HG03469 (cell line): ENCODE data around the gene USP35.

Experiments
- ATAC-seq: cut with Tn5 transposase; IDR thresholded peaks from one replicate; pipeline ENCODE4 v1.9.1; 2021; ENCODE audit warnings: mild to moderate bottlenecking, moderate library complexity, moderate number of reproducible peaks; ENCODE audit not compliant: unreplicated experiment

The USP35 gene

DNA sequence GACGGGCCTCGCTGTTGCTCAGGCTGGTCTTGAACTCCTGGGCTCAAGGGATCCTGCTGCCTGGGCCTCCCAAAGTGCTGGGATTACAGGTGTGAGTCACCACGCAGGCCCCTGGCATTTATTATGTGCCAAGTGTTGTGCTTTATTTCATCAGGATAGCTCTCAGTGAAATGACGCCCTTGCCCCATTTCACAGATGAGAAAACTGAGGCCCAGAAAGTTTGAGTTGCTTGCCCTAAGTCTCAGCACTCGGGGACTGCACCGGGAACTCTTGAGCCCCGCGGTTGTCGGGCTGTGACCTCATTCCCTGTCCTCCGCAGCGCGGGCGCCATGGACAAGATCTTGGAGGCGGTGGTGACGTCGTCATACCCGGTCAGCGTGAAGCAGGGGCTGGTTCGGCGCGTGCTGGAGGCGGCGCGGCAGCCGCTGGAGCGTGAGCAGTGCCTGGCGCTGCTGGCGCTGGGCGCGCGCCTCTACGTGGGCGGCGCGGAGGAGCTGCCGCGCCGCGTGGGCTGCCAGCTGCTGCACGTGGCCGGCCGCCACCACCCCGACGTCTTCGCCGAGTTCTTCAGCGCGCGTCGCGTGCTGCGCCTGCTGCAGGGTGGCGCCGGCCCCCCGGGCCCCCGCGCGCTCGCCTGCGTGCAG is 7.3 kb downstream of the USP35 start:
- no peak for ATAC-seq

- no peak for ATAC-seq
Observed at GRCh38 chr11:78196661-78197091, 8.0 kb downstream of the USP35 start.

- no peak for ATAC-seq
Observed at GRCh38 chr11:78197816-78198215, 9.1 kb downstream of the USP35 start.

DNA sequence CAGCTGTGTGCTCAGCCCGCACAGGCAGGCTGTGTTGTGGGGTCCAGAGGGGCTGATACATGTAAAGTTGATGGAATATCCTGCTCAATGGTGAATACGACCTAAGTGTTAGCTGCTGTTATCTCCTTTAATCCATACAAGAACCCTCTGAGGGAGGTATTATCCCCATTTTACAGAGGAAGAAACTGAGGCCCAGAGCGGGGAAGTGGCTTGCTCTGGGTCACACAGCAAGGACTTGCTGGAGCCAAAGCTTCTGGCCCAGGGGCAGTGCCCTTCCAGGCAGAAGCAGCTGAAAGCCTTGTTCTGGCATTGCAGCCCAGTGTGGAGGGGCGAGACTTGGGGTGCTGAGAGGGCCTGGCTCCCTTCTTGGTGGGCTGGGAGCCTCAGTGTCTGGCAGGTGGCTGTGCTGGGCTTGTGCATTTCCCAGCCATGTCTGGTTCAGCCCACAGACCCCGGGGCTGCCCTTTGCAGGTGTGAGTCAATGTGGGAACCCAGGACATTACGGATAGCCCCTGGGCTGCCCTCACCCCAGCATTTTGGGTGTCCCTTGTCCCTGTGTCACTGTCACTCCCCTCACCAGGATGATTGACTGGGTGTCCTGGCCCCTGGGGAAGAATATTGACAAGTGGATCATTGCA is 10.4 kb downstream of the USP35 start:
- ATAC-seq = no peak

DNA sequence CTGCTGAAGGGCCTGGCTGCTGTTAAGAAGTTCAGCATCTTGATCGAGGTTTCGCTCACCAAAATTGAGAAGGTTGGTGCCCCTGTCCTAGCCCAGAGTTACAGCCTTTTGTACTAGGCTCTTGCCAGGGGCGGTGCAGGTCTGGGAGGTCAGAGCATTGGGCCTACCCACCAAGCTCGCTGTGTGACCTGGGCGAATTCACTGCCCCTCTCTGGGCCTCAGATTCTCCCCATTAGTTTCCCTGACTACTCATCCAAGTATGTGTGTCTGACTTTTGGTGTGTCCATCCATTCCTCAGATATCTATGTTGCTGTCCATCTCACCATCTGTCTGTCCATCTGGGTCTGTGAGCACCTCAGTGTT is 10.9 kb downstream of the USP35 start:
- no peak for ATAC-seq

GRCh38 chr11:78200061-78200460 is 11.3 kb downstream of the USP35 start:
- ATAC-seq = no peak

GRCh38 chr11:78200553-78200952 is 11.8 kb downstream of the USP35 start:
- no peak for ATAC-seq

- no peak for ATAC-seq
Observed at GRCh38 chr11:78201096-78201818, 12.5 kb downstream of the USP35 start.

- no peak for ATAC-seq
Observed at GRCh38 chr11:78202733-78203167, 14.0 kb downstream of the USP35 start.

DNA sequence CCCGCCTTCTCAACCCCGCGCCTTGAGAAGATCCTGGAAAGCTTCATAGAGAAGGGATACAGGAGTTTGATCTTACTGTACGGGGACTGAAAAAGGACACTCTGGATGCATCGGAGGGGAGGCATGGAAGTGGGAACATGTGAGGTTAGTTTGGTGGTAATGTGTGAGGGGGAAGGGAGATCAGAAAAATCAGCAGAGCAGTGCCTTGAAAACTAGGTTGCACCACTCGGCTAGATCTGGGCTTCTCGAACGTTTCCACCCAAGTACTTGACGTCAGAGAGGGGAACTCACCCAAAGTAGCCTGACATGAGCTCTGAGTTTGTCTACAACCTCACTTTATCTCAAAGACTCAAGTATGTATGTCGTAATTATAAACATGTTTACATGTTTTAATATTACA is 14.5 kb downstream of the USP35 start:
- ATAC-seq = no peak

DNA sequence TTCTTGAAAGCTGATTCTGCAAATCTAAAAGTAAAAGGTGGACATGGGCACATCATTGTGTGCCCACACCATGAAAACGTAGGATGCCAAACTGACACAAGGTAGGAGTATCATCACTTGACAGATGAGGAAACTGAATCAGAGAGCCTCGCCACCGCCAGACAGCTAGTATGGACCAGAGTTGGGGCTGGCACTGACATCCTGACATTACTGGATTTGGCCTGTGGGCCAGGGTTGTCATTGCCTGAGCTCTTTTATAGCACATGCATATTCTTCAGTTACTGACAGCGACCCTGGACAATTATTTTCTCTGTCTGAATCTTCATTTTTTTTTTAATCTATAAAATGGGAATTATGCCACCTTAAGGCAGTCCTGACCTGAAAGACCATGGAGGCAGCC is 16.5 kb downstream of the USP35 start:
- no peak for ATAC-seq

DNA sequence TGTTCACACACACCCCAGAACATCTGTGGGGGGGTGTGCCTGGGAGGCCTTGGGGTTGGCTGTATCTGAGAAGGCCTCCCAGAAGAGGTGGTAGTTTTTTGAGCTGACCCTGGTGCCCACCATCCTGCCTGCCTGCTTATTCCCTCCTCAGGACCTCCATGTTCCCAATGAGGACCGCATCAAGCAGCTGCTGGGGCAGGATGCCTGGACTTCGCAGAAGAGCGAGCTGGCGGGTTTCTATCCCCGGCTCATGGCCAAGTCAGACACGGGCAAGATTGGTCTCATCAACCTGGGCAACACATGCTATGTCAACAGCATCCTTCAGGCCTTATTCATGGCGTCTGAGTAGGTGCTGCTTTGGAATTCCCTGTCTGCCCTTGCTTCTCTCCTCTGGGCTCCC is 17.0 kb downstream of the USP35 start:
- ATAC-seq = no peak

GRCh38 chr11:78207532-78208256 is 19.0 kb downstream of the USP35 start:
- ATAC-seq = no peak

DNA sequence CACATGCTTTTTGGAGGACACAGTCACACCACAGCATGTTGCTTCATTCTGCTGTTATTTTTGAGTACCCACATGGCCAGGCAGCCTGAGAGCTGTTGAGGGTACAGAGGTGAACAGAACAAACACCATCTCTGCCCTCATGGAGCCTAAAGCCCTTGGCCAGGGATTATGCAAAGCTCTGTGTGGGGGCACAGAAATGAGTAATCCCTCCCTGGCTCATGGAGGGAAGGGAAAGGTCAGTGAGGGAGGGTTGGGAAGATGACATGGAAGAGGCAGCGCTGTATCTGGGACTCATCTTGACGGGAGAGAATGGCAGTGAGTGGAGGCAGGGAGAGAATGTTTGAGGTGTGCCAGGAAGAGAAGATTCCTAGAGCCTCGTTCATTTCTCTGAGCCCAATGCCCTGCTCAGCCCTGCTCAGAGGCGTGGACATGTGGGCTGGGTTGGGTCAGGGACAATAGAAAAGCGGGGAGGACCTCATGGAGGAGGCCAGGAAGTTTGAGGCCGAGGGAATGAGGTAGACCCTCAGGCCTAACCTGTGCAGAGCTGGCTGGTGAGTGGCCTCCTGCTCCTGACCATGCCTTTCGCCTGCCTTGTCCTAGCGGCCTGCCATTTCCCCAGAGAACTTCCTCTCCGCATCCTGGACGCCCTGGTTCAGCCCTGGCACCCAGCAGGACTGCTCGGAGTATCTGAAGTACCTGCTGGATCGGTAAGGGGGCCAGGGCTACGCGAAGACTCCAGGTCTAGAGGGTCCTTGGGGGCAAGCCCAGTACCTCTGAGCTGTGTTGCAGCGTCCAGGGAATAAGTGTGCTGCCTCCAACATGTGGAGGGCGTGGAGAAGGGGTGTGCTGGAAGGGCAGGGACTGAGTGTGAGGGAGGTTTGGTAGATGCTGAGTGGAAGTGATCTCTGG is 19.8 kb downstream of the USP35 start:
- ATAC-seq = no peak

GRCh38 chr11:78209478-78209877 is 20.8 kb downstream of the USP35 start:
- ATAC-seq = no peak

GRCh38 chr11:78210000-78210608 is 21.4 kb downstream of the USP35 start:
- ATAC-seq = no peak

- no peak for ATAC-seq
Observed at GRCh38 chr11:78211565-78211964, 22.8 kb downstream of the USP35 start.

GRCh38 chr11:78212586-78213371 is 24.1 kb downstream of the USP35 start:
- ATAC-seq = no peak
